ENCODE measurements around the gene MRNIP.
"Not testable (repeated sequence)": the region's sequence is repeated elsewhere in the genome, so short reads cannot be mapped to it uniquely, and the experiment has no call there.

The MRNIP gene

DNA sequence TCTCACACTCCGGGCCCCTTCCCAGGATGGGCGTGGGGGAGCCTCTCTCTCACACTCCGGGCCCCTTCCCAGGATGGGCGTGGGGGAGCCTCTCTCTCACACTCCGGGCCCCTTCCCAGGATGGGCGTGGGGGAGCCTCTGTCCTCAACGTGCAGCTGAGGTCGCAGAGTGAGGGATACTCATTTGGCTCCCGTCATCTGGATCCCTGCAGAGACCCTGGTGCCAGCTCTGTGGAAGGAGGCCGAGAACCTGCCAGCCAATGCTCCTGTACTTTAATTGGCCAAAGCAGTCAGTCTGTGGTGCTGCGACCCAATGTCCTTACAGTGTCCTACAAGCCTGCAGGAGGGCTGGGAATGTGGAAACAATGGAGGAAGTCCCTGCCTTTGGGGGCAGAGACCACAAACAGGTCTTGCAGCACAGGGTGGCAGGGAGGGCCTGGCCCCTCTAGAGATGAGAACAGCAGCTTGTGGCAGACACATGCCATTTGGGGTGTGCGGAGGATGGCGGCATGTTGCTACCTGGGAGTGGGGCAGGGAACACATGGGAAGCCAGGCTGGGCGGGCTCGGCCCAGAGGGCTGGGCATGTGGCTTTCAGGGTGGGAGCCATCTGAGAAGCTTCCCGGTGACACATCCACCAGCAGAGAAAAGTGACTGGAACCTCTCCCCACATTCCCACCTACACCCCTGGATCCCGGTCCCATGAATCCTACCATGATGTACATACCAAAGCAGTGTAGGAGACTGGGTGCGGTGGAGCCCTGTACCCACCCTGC lies 13.6 kb upstream of the MRNIP start:
- in situ Hi-C loops (cut with MboI; ENCODE audit: low pct_unique_long_range_greater_than_20kb, low sequenced_read_pairs, unreplicated experiment), result no loop called here
- DNase-seq (ENCODE audit: low spot score), result no peak
- TF ChIP-seq, protein P1, sequence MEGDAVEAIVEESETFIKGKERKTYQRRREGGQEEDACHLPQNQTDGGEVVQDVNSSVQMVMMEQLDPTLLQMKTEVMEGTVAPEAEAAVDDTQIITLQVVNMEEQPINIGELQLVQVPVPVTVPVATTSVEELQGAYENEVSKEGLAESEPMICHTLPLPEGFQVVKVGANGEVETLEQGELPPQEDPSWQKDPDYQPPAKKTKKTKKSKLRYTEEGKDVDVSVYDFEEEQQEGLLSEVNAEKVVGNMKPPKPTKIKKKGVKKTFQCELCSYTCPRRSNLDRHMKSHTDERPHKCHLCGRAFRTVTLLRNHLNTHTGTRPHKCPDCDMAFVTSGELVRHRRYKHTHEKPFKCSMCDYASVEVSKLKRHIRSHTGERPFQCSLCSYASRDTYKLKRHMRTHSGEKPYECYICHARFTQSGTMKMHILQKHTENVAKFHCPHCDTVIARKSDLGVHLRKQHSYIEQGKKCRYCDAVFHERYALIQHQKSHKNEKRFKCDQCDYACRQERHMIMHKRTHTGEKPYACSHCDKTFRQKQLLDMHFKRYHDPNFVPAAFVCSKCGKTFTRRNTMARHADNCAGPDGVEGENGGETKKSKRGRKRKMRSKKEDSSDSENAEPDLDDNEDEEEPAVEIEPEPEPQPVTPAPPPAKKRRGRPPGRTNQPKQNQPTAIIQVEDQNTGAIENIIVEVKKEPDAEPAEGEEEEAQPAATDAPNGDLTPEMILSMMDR (IDR thresholded peaks at IDR 0.05; ENCODE audit: extremely low read depth, insufficient read depth, missing control alignments), result no peak

DNA sequence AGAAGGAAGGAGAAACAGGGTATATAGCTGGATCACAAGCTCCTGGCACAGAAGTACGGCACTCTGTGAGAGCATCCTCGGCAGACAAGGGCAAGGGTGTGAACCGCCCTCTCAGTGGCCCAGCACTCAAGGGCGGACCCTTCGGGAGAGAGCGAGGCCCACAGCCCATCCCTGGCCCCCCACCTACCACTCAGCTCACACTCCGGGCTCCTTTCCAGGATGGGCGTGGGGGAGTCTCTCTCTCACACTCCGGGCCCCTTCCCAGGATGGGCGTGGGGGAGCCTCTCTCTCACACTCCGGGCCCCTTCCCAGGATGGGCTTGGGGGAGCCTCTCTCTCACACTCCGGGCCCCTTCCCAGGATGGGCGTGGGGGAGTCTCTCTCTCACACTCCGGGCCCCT lies 12.9 kb upstream of the MRNIP start:
- DNase-seq (ENCODE audit: low spot score); in situ Hi-C loops (cut with MboI; ENCODE audit: low pct_unique_long_range_greater_than_20kb, low sequenced_read_pairs, unreplicated experiment): not testable (repeated sequence)

DNA sequence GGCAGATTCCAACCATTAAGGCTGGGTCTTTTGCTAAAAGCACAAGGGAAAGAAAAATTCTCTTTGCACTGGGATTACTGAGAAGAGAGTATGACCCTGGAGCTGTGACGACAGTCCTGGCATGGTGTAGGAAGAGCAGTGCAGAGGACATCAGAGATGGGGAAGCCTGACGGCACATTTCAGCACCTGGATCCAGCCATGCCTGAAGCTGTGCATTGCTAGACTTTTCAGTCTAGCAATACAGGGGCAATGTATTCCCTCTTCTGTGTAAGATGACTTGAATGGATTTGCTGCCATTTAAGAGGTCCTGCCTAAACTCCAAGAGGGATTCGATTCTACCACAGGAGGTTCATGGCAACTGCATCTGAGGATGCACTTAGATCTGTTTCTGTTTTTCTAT lies 12.3 kb upstream of the MRNIP start:
- in situ Hi-C loops (cut with MboI; ENCODE audit: low pct_unique_long_range_greater_than_20kb, low sequenced_read_pairs, unreplicated experiment), result no loop called here
- TF ChIP-seq, protein P1 (IDR thresholded peaks at IDR 0.05; ENCODE audit: extremely low read depth, insufficient read depth, missing control alignments), result no peak
- no peak for DNase-seq (ENCODE audit: low spot score)

DNA sequence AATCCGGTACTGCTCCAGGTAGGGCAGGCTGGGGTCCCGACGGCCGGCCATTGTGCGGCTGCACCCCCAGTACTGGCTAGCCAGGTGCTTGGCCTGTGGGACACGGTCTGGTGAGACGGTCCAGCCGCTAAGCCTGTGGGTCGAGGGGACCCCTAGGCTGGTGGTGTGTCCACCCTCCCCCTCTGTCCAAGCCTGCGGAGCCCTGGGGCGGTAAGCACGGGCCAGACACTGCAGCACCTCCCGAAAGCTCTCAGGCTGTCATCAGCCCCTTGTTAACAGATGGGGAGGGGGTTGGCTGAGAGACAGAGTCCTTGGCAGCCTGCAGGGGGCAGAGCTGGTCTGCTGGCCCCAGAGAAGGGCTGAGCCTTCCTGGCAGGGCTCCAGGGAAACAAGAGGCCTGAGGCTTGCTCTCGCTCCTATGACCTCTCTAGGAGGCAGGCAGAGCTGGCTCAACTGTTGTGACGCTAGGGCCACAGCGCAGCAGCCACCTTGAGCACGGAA lies 11.8 kb upstream of the MRNIP start:
- in situ Hi-C loops (cut with MboI; ENCODE audit: low pct_unique_long_range_greater_than_20kb, low sequenced_read_pairs, unreplicated experiment), result no loop called here
- no peak for DNase-seq (ENCODE audit: low spot score)
- TF ChIP-seq, protein P1 (IDR thresholded peaks at IDR 0.05; ENCODE audit: extremely low read depth, insufficient read depth, missing control alignments), result peak; percentile 39

DNA sequence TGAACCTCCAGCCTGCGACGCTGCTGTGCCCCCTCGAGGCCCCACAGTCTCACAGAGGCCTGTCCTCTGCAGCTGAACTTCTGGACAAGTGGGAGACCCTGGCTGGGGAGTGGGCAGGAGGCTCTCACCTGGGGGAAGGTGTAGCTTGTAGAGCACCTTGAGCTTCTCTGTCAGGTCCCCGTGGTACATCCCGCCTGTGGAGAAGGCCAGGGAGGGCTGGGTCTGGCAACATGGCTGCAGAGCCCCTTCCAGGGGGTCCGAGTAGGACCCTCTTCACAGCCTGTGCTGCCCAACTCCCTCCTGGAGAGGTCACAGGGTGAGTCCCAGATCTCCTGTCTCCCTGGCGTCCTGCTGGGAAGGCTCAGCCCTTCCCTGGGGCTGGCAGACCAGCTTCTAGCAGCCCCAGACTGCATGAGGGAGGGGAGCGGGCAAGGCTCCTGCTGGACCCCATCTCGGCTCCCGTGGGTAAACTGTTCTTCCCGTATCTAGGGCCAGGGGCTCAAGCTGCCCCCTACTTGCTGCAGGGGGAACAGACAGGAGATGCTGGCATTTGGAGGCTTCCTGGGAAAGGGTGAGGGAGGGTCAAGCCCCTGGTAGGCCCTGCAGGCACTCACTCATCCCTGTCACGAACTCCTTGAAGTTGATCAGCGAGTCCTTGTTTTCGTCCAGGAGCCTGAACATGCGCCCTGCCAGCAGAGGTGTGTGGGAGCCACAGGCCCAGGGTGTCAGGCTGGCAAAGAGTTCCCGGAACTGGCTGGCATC lies 11.2 kb upstream of the MRNIP start:
- TF ChIP-seq, protein P1 (IDR thresholded peaks at IDR 0.05; ENCODE audit: extremely low read depth, insufficient read depth, missing control alignments), result no peak
- DNase-seq (ENCODE audit: low spot score), result no peak
- in situ Hi-C loops (cut with MboI; ENCODE audit: low pct_unique_long_range_greater_than_20kb, low sequenced_read_pairs, unreplicated experiment), result no loop called here

DNA sequence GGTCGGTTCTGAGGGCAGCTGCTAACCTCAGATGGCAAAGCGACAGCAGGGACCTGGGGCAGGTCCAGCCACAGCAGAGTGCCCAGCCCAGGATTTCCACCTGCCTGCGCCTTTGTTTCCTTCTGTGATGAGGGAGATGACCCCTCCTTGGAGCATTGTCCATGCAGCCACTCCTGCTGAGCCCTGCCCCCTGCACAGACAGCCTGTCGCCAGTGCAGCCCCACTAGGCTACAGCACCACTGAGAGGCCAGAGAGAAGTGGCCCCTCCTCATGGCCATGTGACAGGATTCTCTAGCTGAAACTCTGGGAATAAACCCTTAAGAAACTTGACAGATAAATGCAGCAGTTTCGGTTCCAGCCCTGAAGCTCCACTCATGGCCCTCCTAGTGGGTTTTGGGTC lies 10.5 kb upstream of the MRNIP start:
- TF ChIP-seq, protein P1 (IDR thresholded peaks at IDR 0.05; ENCODE audit: extremely low read depth, insufficient read depth, missing control alignments), result no peak
- DNase-seq (ENCODE audit: low spot score), result no peak
- in situ Hi-C loops (cut with MboI; ENCODE audit: low pct_unique_long_range_greater_than_20kb, low sequenced_read_pairs, unreplicated experiment), result no loop called here

DNA sequence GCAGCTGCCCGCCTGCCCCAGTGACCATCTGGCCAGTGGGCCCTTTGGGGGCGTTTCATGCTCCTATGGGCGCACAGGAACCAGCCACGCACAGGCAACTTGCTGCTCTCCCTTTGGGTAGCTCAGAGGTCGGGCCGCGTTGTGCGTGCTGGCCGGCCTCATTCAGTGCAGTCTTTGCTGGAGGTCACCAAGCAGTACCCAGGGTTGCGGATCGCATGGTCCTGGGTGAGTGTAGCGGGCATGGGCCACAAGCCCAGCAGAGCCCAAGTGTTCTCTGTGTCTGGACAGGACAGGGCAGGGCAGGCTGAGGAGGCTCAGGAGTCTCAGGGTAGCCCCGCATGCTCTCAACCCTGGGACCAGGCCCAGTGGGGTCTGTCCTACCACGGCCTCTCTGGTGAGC lies 9.9 kb upstream of the MRNIP start:
- no peak for DNase-seq (ENCODE audit: low spot score)
- TF ChIP-seq, protein P1 (IDR thresholded peaks at IDR 0.05; ENCODE audit: extremely low read depth, insufficient read depth, missing control alignments), result no peak
- in situ Hi-C loops (cut with MboI; ENCODE audit: low pct_unique_long_range_greater_than_20kb, low sequenced_read_pairs, unreplicated experiment), result no loop called here

All from GM13977 (cell line).